ES-I3 (cell line): ENCODE data around the gene ZNF618.

Experiments used
- H3K36me3 ChIP-seq: 2 replicates; pipeline ENCODE4 v1.6.1; 2013; ENCODE audit warnings: mild to moderate bottlenecking, low read length, control low read depth, moderate library complexity; ENCODE audit not compliant: insufficient read depth
- H3K4me1 ChIP-seq: 2 replicates; pipeline ENCODE4 v1.6.1; 2013; ENCODE audit warnings: mild to moderate bottlenecking, control low read depth, low read length; ENCODE audit not compliant: insufficient read depth
- H3K9ac ChIP-seq: 2 replicates; pipeline ENCODE4 v1.6.1; 2013; ENCODE audit warnings: low read depth, mild to moderate bottlenecking, low read length, moderate library complexity
- H3K9me3 ChIP-seq: 2 replicates; pipeline ENCODE4 v1.6.1; 2013; ENCODE audit warnings: mild to moderate bottlenecking, low read length, moderate library complexity; ENCODE audit not compliant: control insufficient read depth, insufficient read depth

ZNF618 gene

GRCh38 chr9:113892861-113893491, 16.9 kb downstream of the ZNF618 start:
- no peak overlapping the region for H3K9ac ChIP-seq
- H3K4me1 ChIP-seq, result peaks cover 5% of the 10 kb centered on the region; the same call in 1 of the 2 replicates
- H3K36me3 ChIP-seq, result no peaks in the 10 kb centered on the region
- H3K9me3 ChIP-seq, result peaks cover 3% of the 10 kb centered on the region

GRCh38 chr9:113894166-113894565, 18.1 kb downstream of the ZNF618 start:
- Histone ChIP-seq H3K9ac (no peak overlapping the region), H3K36me3 (no peaks in the 10 kb centered on the region), H3K4me1 (no peaks in the 10 kb centered on the region), H3K9me3 (peaks cover 3% of the 10 kb centered on the region)

- H3K36me3 ChIP-seq, result no peaks in the 10 kb centered on the region
- no peak overlapping the region for H3K9ac ChIP-seq
- no peaks in the 10 kb centered on the region for H3K4me1 ChIP-seq
- H3K9me3 ChIP-seq, result peaks cover 2% of the 10 kb centered on the region
Measured at GRCh38 chr9:113895526-113895925, 19.4 kb downstream of the ZNF618 start.

GRCh38 chr9:113896713-113897112, 20.6 kb downstream of the ZNF618 start:
- no peaks in the 10 kb centered on the region for H3K9me3 ChIP-seq
- no peaks in the 10 kb centered on the region for H3K4me1 ChIP-seq
- H3K9ac ChIP-seq, result no peak overlapping the region
- no peaks in the 10 kb centered on the region for H3K36me3 ChIP-seq

- Histone ChIP-seq H3K9ac (no peak overlapping the region), H3K9me3 (no peaks in the 10 kb centered on the region), H3K4me1 (no peaks in the 10 kb centered on the region), H3K36me3 (no peaks in the 10 kb centered on the region)
Measured at GRCh38 chr9:113898151-113898550, 22.0 kb downstream of the ZNF618 start.

GRCh38 chr9:113898596-113898995, 22.5 kb downstream of the ZNF618 start:
- H3K9me3 ChIP-seq, result no peaks in the 10 kb centered on the region
- H3K36me3 ChIP-seq, result no peaks in the 10 kb centered on the region
- H3K9ac ChIP-seq, result no peak overlapping the region
- no peaks in the 10 kb centered on the region for H3K4me1 ChIP-seq

- no peaks in the 10 kb centered on the region for H3K4me1 ChIP-seq
- no peaks in the 10 kb centered on the region for H3K36me3 ChIP-seq
- no peak overlapping the region for H3K9ac ChIP-seq
- no peaks in the 10 kb centered on the region for H3K9me3 ChIP-seq
Measured at GRCh38 chr9:113899205-113899604, 23.1 kb downstream of the ZNF618 start.

GRCh38 chr9:113901221-113901688, 25.1 kb downstream of the ZNF618 start:
- H3K36me3 ChIP-seq, result no peaks in the 10 kb centered on the region
- H3K9me3 ChIP-seq, result no peaks in the 10 kb centered on the region
- no peaks in the 10 kb centered on the region for H3K4me1 ChIP-seq
- no peak overlapping the region for H3K9ac ChIP-seq

- Histone ChIP-seq H3K9ac (no peak overlapping the region), H3K36me3 (no peaks in the 10 kb centered on the region), H3K4me1 (no peaks in the 10 kb centered on the region), H3K9me3 (no peaks in the 10 kb centered on the region)
Measured at GRCh38 chr9:113903514-113904077, 27.5 kb downstream of the ZNF618 start.

- Histone ChIP-seq H3K36me3 (no peaks in the 10 kb centered on the region), H3K9me3 (no peaks in the 10 kb centered on the region), H3K9ac (no peak overlapping the region), H3K4me1 (no peaks in the 10 kb centered on the region)
Measured at GRCh38 chr9:113906411-113907110, 30.5 kb downstream of the ZNF618 start.

- H3K36me3 ChIP-seq, result no peaks in the 10 kb centered on the region
- no peak overlapping the region for H3K9ac ChIP-seq
- no peaks in the 10 kb centered on the region for H3K4me1 ChIP-seq
- no peaks in the 10 kb centered on the region for H3K9me3 ChIP-seq
Measured at GRCh38 chr9:113907282-113907681, 31.2 kb downstream of the ZNF618 start.

GRCh38 chr9:113909421-113909820, 33.3 kb downstream of the ZNF618 start:
- Histone ChIP-seq H3K9me3 (no peaks in the 10 kb centered on the region), H3K36me3 (no peaks in the 10 kb centered on the region), H3K9ac (no peak overlapping the region), H3K4me1 (no peaks in the 10 kb centered on the region)

- H3K36me3 ChIP-seq, result no peaks in the 10 kb centered on the region
- H3K9me3 ChIP-seq, result no peaks in the 10 kb centered on the region
- no peaks in the 10 kb centered on the region for H3K4me1 ChIP-seq
- no peak overlapping the region for H3K9ac ChIP-seq
Measured at GRCh38 chr9:113910036-113910639, 34.0 kb downstream of the ZNF618 start.

GRCh38 chr9:113911850-113912557, 35.9 kb downstream of the ZNF618 start:
- Histone ChIP-seq H3K36me3 (no peaks in the 10 kb centered on the region), H3K9ac (no peak overlapping the region), H3K4me1 (no peaks in the 10 kb centered on the region), H3K9me3 (no peaks in the 10 kb centered on the region)
